Smooth muscle cell of the pulmonary artery (primary cell): Measurements from ENCODE around the gene SBNO2. TPM values are rescaled to one million over a fixed set of nuclear protein-coding genes. Genes with fewer than 3 reads are reported as not detected.

ENCODE experiments used
- total RNA-seq: library from RNA; depleted of rRNA; stranded (reverse); fragments of >200 nt; gene quantifications from 2 replicates; pipeline ENCODE4 v1.2.3, GENCODE V29; 2014

Gene SBNO2
- total RNA-seq: 74.7 and 93.6 TPM in 2 replicates

GRCh38 chr19:1173845-1174809, at the start of gene SBNO2:
Gene SBNO2 (minus strand): TSS chr19:1174268. CDS start chr19:1154276, 19,992 bp downstream.

DNA sequence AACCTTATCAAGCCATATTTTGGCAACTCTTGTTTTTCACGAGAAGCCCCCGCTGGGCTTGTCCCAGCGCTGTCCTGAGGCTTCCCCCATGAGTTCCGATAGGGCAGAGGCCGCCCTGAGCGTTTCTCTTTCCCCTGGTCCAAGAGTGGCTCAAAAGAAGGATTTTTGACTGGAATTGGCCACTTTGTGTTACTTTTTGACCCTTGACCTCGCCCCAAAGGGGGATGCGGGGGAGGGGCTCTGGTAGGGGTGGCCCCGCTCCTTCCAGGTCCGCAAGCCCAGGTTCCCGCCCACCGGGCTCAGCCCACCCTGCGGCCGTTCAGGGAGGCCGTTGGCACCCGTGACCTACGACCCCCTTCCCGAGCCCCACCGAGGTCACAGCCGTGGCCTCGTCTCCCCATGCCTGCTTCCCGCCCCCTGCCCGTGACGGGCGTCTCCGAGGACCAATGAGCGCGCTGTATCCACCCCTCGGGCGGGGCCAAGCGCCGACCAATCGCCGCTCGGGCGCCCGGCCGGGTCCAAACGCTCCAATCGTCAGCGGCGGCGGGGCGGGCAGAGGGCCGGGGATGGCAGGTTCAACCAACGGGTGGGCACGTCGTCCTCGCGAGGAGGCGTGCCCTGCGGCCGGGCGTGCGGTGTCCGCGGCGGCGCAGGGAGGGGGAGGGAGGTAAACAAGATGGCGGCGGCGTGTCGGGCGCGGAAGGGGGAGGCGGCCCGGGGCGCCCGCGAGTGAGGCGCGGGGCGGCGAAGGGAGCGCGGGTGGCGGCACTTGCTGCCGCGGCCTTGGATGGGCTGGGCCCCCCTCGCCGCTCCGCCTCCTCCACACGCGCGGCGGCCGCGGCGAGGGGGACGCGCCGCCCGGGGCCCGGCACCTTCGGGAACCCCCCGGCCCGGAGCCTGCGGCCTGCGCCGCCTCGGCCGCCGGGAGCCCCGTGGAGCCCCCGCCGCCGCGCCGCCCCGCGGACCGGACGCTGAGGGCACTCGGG, 31.3 kb upstream of the SBNO2 start, which contains the start of gene STK11:
STK11 (plus strand) TSS at position 665 of the 986 bp plus-strand sequence. CDS start 1,136 bp downstream, outside the sequence.

DNA sequence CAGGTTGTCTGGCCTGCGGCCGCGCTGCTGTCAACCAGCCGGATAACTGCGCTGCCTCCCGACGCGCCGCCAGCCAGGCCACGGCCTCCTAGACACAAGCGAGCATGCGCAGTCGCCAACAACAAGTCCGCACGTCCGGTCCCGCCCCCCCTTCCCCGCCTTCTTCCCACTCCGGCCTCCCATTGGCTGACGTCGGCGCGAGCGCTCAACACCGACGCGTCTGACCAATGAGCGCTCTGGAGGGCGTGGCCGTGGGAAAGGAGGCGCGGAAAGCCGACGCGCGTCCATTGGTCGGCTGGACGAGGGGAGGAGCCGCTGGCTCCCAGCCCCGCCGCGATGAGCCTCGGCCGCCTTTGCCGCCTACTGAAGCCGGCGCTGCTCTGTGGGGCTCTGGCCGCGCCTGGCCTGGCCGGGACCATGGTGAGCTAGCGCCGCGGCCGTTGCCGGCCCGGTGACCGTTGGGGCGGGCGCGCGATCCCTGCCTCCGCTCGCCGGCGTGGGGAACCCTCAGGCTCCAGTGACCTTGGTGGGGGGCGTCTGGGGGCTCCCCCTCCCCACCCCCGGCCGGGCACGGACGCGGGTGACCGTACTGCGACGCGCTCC, 70.3 kb downstream of the SBNO2 start, which contains the start of gene GPX4:
GPX4 (plus strand) TSS at position 287 of the 603 bp plus-strand sequence; CDS start at position 337, 50 bp downstream.

DNA sequence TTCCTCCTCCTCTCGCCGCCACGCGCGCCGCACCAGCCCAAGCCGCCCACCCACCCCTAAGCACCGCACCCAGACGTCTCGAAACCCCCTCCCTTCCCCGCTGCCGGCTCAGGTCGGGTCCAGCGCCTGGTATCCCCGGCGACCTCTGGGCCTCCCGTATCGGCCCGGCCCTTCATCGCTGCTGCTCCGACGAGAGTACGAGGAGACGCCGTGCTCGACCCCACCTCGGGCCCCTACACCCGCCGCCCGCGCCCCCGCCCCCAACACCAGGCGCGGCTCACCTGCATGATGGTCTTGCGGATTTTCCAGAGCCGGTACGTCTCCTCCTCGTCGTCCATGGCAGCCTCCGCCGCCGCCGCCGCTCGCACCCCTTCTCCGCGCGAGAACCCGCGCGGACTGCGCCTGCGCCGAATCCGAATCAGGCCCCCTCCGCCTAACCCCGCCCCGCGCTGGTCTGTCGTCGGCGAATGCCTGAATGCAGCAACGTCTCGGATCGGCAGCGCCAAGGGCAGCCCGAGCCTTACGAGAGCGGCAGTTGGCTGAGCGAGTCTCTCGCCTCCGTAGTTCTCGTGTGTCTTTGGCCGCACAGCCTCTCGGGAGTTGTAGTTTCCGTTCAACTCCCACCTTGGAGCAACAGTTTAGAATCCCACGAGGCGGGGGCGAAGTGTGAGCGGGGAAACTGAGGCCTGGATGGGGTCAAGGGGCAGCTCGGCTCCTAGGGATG, 78.9 kb downstream of the SBNO2 start, which contains the start of gene POLR2E:
POLR2E (minus strand) TSS at position 398 of the 724 bp plus-strand sequence; CDS start at position 338, 60 bp downstream.

DNA sequence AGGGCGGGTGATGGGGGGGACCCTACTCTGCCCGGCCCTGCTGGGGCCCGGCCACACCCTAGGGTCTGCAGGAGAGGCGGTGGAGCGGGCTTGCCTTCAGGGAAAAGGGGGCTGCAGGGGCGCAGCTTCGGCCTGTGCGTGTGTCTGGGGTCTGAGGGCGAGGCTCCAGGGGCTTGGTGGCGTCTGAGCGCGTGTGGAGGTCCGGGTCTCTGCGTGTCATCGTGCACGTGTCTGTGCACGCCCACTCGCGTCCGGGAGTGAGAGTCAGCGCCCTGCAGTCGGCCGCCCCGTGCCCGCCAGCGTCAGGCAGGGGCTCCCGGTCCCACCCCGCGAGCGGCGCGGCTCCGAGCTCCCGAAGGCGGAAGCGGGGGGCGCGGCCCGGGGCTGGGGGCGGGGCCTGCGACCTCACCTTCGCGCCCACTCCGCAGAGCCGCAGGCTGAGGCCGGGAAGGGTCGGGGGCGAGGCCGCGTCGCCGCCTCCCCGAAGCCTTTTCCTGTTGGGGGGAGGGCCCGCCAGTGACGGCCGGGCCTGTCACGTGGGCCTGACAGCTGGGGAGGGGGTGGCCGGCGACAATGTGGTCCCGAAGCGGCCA, 107.2 kb downstream of the SBNO2 start, which contains the start of gene ARHGAP45:
ARHGAP45 (plus strand) TSS at position 420 of the 593 bp plus-strand sequence. CDS start 239 bp downstream, outside the sequence.

Other genes with a start within 250 kb of the SBNO2 start
- 15.4 and 16.1 TPM in 2 replicates for gene ARID3A, start 248.2 kb downstream of the SBNO2 start, total RNA-seq
- 26.5 and 34.7 TPM in 2 replicates for gene WDR18, start 189.9 kb downstream of the SBNO2 start, total RNA-seq
- 0.20 and 1.7 TPM in 2 replicates for gene GRIN3B, start 173.8 kb downstream of the SBNO2 start, total RNA-seq
- 91.7 and 118 TPM in 2 replicates for gene TMEM259, start 153.1 kb downstream of the SBNO2 start, total RNA-seq
- not detected in 2 replicates for gene RNU6-2, start 152.7 kb downstream of the SBNO2 start, total RNA-seq
- gene CNN2, start 147.7 kb downstream of the SBNO2 start, total RNA-seq: 200 and 242 TPM in 2 replicates
- 6.5 and 7.7 TPM in 2 replicates for gene ABCA7, start 134.2 kb downstream of the SBNO2 start, total RNA-seq
- gene ARHGAP45, start 107.1 kb downstream of the SBNO2 start, total RNA-seq: 0.65 and 2.1 TPM in 2 replicates
- gene POLR2E, start 78.9 kb downstream of the SBNO2 start, total RNA-seq: 103 and 125 TPM in 2 replicates
- gene GPX4, start 70.3 kb downstream of the SBNO2 start, total RNA-seq: 171 and 174 TPM in 2 replicates
- 76.9 and 77.2 TPM in 2 replicates for gene STK11, start 31.5 kb upstream of the SBNO2 start, total RNA-seq
- 2.3 and 7.7 TPM in 2 replicates for gene CBARP, start 63.7 kb upstream of the SBNO2 start, total RNA-seq
- gene ATP5F1D, start 67.5 kb upstream of the SBNO2 start, total RNA-seq: 24.0 and 32.8 TPM in 2 replicates
- 22.4 and 28.5 TPM in 2 replicates for gene MIDN, start 74.3 kb upstream of the SBNO2 start, total RNA-seq
- gene CIRBP, start 95.1 kb upstream of the SBNO2 start, total RNA-seq: 88.7 and 88.8 TPM in 2 replicates
- 19.2 and 33.3 TPM in 2 replicates for gene FAM174C, start 101.3 kb upstream of the SBNO2 start, total RNA-seq
- gene EFNA2, start 111.6 kb upstream of the SBNO2 start, total RNA-seq: not detected in 2 replicates
- gene NDUFS7, start 209.6 kb upstream of the SBNO2 start, total RNA-seq: 46.2 and 51.7 TPM in 2 replicates
- gene GAMT, start 227.3 kb upstream of the SBNO2 start, total RNA-seq: 26.1 and 38.8 TPM in 2 replicates
- gene DAZAP1, start 233.3 kb upstream of the SBNO2 start, total RNA-seq: 46.5 and 63.6 TPM in 2 replicates